Activated CD4-positive, alpha-beta T cell treated with anti-CD3 and anti-CD28 coated beads, Interleukin-2, amount 10 ng/mL, durations not matched to agents 7 days and 5 days (primary cell): ENCODE results near the gene NUDT4B. TPM values are rescaled to one million over a fixed set of nuclear protein-coding genes. Genes with fewer than 3 reads are reported as not detected.
"Not testable (repeated sequence)": the region's sequence is repeated elsewhere in the genome, so short reads cannot be mapped to it uniquely, and the experiment has no call there.

Source experiments
- CTCF ChIA-PET: fragments of 350-600 bp; sonication (Branson Sonifier 250); formaldehyde crosslinking; loops from one replicate; lab custom pipeline; 2021; ENCODE audit warnings: antibody characterized with exemption; lab: Charles Lee
- POLR2A ChIA-PET: fragments of 350-600 bp; sonication (Branson Sonifier 250); formaldehyde crosslinking; loops from one replicate; lab custom pipeline; 2021; ENCODE audit warnings: antibody characterized with exemption; lab: Charles Lee
- DNase-seq: peaks from one replicate; pipeline ENCODE4 v3.0.0-alpha.2; 2020
- H3K27ac Mint-ChIP-seq: one replicate; pipeline ENCODE4 v1.8.0; 2021; ENCODE audit warnings: mild to moderate bottlenecking, moderate library complexity, mixed read lengths
- H3K27me3 Mint-ChIP-seq: one replicate; pipeline ENCODE4 v1.8.0; 2021; ENCODE audit warnings: mixed read lengths
- H3K36me3 Mint-ChIP-seq: one replicate; pipeline ENCODE4 v1.8.0; 2021; ENCODE audit warnings: low read depth, mixed read lengths
- H3K4me1 Mint-ChIP-seq: one replicate; pipeline ENCODE4 v1.8.0; 2021; ENCODE audit warnings: mixed read lengths
- H3K4me3 Mint-ChIP-seq: one replicate; pipeline ENCODE4 v1.8.0; 2021; ENCODE audit warnings: mild to moderate bottlenecking, moderate library complexity, mixed read lengths
- H3K9me3 Mint-ChIP-seq: one replicate; pipeline ENCODE4 v1.8.0; 2021; ENCODE audit warnings: mixed read lengths
- total RNA-seq, 2 experiments: library from RNA; stranded (reverse); gene quantifications; one replicate each; pipeline ENCODE4 v1.2.3, GENCODE V29; 2021

Gene NUDT4B
- total RNA-seq, 2 experiments from 2014 or later, result 0.40 to 0.52 TPM

- CTCF ChIA-PET, H3K27me3 Mint-ChIP-seq, POLR2A ChIA-PET, DNase-seq, H3K36me3 Mint-ChIP-seq, H3K4me3 Mint-ChIP-seq, H3K4me1 Mint-ChIP-seq, H3K9me3 Mint-ChIP-seq, H3K27ac Mint-ChIP-seq: not testable (repeated sequence)
Measured at GRCh38 chr1:148756231-148756630, 7.7 kb downstream of the NUDT4B start.

DNA sequence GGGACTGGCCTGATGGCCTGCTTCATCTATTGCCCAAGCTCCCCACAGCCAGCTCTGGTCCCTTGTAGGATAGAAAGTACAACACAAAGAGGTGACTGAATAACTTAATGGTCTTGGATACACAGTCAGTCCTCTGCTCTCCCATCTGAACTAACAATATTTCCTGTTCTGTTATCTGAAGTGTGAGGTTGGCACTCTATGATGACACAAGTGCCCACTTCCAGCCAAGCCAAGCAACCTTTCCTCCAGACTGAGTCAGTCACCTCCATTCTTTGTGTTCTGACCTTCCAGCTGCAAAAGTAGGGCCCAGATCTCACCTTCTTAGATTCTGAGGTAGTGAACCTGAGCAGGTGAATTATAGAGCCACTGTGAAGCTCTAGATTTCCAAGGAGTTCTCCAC is 8.9 kb downstream of the NUDT4B start:
- H3K27me3 Mint-ChIP-seq, DNase-seq, H3K9me3 Mint-ChIP-seq, H3K27ac Mint-ChIP-seq, H3K4me1 Mint-ChIP-seq, POLR2A ChIA-PET, H3K36me3 Mint-ChIP-seq, H3K4me3 Mint-ChIP-seq, CTCF ChIA-PET: not testable (repeated sequence)

GRCh38 chr1:148758412-148758811 is 9.8 kb downstream of the NUDT4B start:
- H3K4me1 Mint-ChIP-seq, DNase-seq, H3K4me3 Mint-ChIP-seq, POLR2A ChIA-PET, H3K27me3 Mint-ChIP-seq, H3K27ac Mint-ChIP-seq, CTCF ChIA-PET, H3K36me3 Mint-ChIP-seq, H3K9me3 Mint-ChIP-seq: not testable (repeated sequence)

DNA sequence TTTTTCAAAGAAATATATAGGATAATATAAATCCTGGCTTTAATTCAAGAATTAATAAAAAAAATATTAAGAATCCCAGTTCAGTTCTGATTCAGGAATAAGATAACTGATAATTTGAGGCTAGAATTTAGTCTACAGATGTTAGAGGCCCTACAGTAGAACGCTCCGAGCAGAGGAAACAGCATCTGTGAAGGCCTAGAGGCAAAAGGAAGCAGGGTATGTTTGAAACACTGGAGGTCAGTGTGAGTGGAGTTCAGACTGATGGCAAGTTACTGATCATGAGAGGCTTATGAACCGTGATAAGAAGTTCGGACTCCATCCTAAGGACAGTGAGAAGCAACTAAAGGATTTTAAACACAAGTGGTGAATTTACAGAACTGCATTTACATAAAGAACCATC is 10.4 kb downstream of the NUDT4B start:
- H3K4me3 Mint-ChIP-seq, DNase-seq, POLR2A ChIA-PET, H3K36me3 Mint-ChIP-seq, H3K4me1 Mint-ChIP-seq, H3K9me3 Mint-ChIP-seq, H3K27me3 Mint-ChIP-seq, CTCF ChIA-PET, H3K27ac Mint-ChIP-seq: not testable (repeated sequence)

DNA sequence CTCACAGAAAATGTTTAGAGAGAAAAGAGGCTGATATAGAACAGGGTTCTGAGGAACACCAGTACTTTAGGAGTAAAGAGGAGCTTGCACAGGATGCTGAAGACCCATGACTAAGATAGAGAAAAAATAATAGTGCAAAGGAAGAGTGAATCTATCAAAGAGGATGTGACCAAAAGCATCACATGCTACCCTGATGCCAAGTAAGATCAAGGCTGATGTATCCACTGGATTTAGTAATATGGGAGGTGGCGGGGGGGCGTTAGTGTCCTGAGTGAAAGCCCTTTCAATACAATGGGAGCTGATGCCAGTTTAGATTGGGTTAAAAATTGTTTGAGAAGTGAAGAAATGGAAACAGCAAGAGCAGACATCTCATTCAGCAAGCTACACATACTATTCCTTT is 11.2 kb downstream of the NUDT4B start:
- H3K36me3 Mint-ChIP-seq, POLR2A ChIA-PET, H3K4me1 Mint-ChIP-seq: not testable (repeated sequence)

GRCh38 chr1:148760206-148760605 is 11.6 kb downstream of the NUDT4B start:
- DNase-seq, H3K27ac Mint-ChIP-seq, POLR2A ChIA-PET, H3K27me3 Mint-ChIP-seq, H3K4me1 Mint-ChIP-seq, CTCF ChIA-PET, H3K9me3 Mint-ChIP-seq, H3K36me3 Mint-ChIP-seq, H3K4me3 Mint-ChIP-seq: not testable (repeated sequence)

More for the DNA sequence above, 11.2 kb downstream of the NUDT4B start:
- DNase-seq, H3K4me3 Mint-ChIP-seq, H3K9me3 Mint-ChIP-seq, H3K27me3 Mint-ChIP-seq, CTCF ChIA-PET, H3K27ac Mint-ChIP-seq: not testable (repeated sequence)

DNA sequence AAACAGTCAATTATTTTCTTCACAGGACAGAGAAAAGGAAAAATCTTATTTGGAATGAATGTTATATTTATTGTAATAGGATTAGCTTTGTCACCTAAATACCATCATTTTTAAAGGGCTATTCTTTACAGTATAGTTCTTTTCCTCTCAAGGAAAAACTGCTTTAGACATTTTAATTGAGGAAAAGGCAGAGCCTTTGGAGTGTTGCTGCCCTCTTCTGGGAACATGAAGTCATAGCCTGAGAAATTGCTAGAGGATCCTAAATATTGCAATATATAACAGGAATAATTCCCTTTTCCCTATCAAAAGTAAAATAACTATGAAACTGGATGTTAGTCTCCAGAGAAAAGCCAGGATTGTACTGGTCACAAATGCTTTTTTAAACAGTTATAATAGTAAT is 12.8 kb downstream of the NUDT4B start:
- H3K27me3 Mint-ChIP-seq, CTCF ChIA-PET, DNase-seq, H3K9me3 Mint-ChIP-seq, H3K36me3 Mint-ChIP-seq, POLR2A ChIA-PET, H3K4me3 Mint-ChIP-seq, H3K4me1 Mint-ChIP-seq, H3K27ac Mint-ChIP-seq: not testable (repeated sequence)

DNA sequence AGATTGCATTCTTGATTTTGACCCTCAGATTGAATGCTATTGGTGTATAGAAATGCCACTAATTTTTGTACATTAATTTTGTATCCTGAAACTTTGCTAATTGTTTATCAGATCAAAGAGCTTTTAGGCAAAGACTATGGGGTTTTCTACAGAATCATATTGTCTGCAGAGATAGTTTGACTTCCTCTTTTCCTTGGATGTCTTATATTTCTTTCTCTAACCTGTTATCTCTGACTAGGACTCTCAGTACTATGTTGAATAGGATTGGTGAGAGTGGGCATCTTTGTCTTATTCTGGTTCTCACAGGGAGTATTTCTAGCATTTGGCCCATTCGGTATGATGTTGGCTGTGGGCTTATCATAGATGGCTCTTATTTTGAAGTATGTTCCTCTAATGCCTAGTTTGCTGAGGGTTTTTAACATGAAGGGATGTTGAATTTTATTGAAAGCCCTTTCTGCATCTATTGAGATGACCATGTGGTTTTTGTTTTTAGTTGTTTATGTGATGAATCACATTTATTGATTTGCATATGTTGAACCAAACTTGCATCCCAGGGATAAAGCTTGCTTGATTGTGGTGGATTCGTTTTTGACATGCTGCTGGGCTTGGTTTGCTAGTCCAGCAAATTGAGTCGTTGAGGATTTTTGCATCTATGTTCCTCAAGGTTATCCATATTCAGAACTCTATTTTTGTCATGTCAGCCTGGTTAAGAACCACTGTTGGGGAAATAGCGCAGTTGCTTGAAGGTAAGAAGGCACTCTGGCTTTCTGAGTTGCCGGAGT is 16.9 kb downstream of the NUDT4B start:
- POLR2A ChIA-PET, H3K9me3 Mint-ChIP-seq, H3K36me3 Mint-ChIP-seq, H3K27me3 Mint-ChIP-seq, DNase-seq, CTCF ChIA-PET, H3K27ac Mint-ChIP-seq, H3K4me3 Mint-ChIP-seq, H3K4me1 Mint-ChIP-seq: not testable (repeated sequence)

DNA sequence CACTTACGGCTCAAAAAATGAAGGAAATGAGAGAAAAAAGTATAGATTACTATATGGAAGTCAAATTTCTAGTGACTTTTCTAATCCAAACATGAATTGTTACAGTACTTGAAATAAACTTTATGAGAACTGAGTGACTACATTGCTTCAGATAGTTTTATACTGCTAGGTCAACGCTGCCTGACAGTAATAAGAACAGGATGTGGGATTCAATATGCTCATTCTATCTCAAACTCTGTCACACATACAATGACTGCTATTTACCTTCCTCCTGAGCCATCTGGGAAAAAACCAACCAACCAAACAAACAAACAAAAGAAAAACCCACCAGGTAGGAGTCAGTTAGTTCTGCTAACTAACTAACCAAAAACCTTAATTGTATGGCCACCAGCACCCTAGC is 20.0 kb downstream of the NUDT4B start:
- POLR2A ChIA-PET, H3K9me3 Mint-ChIP-seq, H3K36me3 Mint-ChIP-seq, H3K4me1 Mint-ChIP-seq, H3K27ac Mint-ChIP-seq, H3K27me3 Mint-ChIP-seq, CTCF ChIA-PET, DNase-seq, H3K4me3 Mint-ChIP-seq: not testable (repeated sequence)

- POLR2A ChIA-PET, H3K27me3 Mint-ChIP-seq: not testable (repeated sequence)
Measured at GRCh38 chr1:148769495-148769894, 20.9 kb downstream of the NUDT4B start.

GRCh38 chr1:148773690-148774089 is 25.1 kb downstream of the NUDT4B start:
- POLR2A ChIA-PET, DNase-seq, H3K27me3 Mint-ChIP-seq, H3K9me3 Mint-ChIP-seq, H3K27ac Mint-ChIP-seq, H3K4me1 Mint-ChIP-seq, H3K36me3 Mint-ChIP-seq, CTCF ChIA-PET, H3K4me3 Mint-ChIP-seq: not testable (repeated sequence)

More at GRCh38 chr1:148769495-148769894, 20.9 kb downstream of the NUDT4B start:
- DNase-seq, CTCF ChIA-PET, H3K27ac Mint-ChIP-seq, H3K9me3 Mint-ChIP-seq, H3K36me3 Mint-ChIP-seq, H3K4me3 Mint-ChIP-seq, H3K4me1 Mint-ChIP-seq: not testable (repeated sequence)

DNA sequence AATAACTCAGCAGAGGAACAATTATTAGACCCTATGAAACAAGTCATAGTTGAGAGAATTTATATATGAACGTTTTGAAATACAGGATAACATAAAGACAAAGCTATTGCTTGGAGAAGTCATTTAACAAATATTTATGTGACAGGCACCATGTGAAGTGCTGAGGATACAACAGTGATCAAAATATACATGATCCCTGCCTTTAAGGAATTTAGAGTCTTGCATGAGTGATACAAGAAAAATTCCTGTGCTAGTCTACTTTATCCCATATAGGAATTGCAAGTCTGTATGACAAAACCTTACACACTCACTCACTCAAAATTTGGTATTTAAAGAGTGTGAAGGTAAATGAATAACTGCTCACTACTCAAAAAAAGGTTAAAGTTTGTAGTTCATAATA is 25.5 kb downstream of the NUDT4B start:
- H3K27ac Mint-ChIP-seq, DNase-seq, H3K36me3 Mint-ChIP-seq, H3K4me1 Mint-ChIP-seq, H3K27me3 Mint-ChIP-seq, H3K9me3 Mint-ChIP-seq, POLR2A ChIA-PET, H3K4me3 Mint-ChIP-seq, CTCF ChIA-PET: not testable (repeated sequence)

DNA sequence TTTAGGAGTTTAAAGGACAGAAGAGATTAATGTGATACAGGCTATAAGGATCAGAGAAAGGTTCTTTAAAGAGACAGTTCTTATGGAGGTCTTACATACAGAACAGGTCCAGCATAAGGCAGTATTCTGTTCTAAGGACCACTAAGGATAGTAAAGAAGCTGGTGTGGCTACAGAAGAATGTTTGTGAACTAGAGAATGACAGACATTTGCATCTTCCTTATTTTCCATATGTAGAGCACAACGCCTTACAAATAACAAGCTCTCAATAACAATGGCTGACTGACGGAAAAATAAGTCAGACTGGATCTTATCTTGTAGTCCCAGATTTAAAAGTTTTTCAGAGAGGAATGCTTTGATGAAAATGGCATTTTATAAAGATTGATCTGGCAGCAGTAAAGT is 26.7 kb downstream of the NUDT4B start:
- POLR2A ChIA-PET, DNase-seq, H3K27ac Mint-ChIP-seq, H3K4me3 Mint-ChIP-seq, H3K27me3 Mint-ChIP-seq, CTCF ChIA-PET, H3K36me3 Mint-ChIP-seq, H3K4me1 Mint-ChIP-seq, H3K9me3 Mint-ChIP-seq: not testable (repeated sequence)

DNA sequence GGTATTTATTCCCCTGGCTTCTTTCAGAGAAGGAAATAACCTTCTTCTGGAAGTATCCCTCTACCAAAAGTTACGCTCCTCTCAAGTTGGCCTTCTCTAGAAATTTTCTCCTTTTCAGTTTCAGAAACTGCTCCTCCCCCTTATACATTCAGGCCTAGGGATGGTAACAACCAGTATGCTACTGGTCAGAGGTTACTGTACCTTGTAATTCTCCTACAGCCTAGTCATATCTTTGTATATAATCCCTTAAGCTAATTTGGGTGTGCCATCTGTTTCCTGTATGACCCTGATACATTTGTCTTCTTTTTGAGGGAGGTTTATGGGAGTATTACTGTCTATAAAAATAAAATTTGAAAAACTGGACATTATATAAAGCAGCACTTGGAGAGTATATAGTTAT is 29.1 kb downstream of the NUDT4B start:
- not testable (repeated sequence) for H3K4me3 Mint-ChIP-seq, H3K9me3 Mint-ChIP-seq, H3K4me1 Mint-ChIP-seq

More for the DNA sequence above, 29.1 kb downstream of the NUDT4B start:
- POLR2A ChIA-PET, H3K27ac Mint-ChIP-seq, CTCF ChIA-PET, H3K36me3 Mint-ChIP-seq, H3K27me3 Mint-ChIP-seq, DNase-seq: not testable (repeated sequence)
